ENCODE data around the gene CCNK. TPM values are rescaled to one million over a fixed set of nuclear protein-coding genes. Genes with fewer than 3 reads are reported as not detected.
A peak's percentile ranks its signal among the peaks of the same experiment; 100 is the strongest.

Gene CCNK
- total and polyA plus RNA-seq, 4 donors: 11.2 to 40.9 (median 26.5) TPM

- WGBS, 2 donors: 75 to 89% methylated on average over 9 of the region's 9 CpGs
- Histone ChIP-seq H3K9me3 (ENCODE audit: control insufficient read depth, low read length) (no peaks in the 10 kb centered on the region), H3K36me3 (ENCODE audit: control insufficient read depth in 1 of 2, insufficient read depth in 2 of 2, low read length in 1 of 2) (no peaks in the 10 kb centered on the region), H3K4me1 (ENCODE audit: control insufficient read depth in 1 of 2, insufficient read depth in 2 of 2, low read length in 2 of 2) (no peaks in the 10 kb centered on the region), H3K27ac (ENCODE audit: low read depth in 1 of 2, low read length in 2 of 2) (no peak overlapping the region), H3K4me3 (ENCODE audit: low read length in 2 of 2) (no peak overlapping the region), H3K27me3 (ENCODE audit: control insufficient read depth in 1 of 2, insufficient read depth in 2 of 2, low read length in 1 of 2) (no peaks in the 10 kb centered on the region)
- intact Hi-C loops (cut with DNase I): no loop called here
- ATAC-seq (ENCODE audit: low FRiP score) (peak; percentile 16), DNase-seq (no peak)
Observed at GRCh38 chr14:99552021-99552553, 70.9 kb downstream of the CCNK start.

DNA sequence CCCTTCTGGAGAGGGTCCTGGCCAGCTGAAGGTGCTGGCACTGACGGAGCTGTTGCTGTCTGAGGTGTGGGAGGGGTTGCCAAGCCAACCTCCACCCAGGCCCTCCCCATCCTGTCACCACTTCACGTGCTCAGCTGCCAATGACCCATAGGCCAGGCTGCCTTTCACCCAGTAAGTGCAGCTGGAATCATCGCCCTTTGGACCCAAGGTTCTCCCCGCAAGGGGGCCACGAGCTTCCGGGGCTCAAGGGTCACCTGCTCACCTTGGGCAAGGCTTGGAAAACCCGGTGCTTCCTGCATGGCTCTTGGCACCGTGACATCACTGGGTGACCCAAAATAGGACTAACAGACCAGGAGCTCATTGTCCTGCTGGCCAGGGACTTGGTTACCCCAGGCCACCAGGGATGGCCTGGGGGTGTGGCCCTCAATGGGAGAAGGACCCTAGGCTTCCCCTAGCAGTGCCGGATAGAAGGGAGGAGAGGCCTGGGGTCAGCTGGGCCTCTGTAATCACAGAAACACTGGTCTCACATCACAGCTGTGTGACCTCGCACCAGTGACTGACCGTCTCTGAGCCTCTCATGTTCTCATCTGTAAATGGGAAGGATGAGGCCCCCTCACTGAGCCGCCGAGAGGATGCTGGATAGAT, 71.5 kb downstream of the CCNK start:
- intact Hi-C loops (cut with DNase I): no loop called here
- H3K4me1 ChIP-seq (ENCODE audit: control insufficient read depth in 1 of 2, insufficient read depth in 2 of 2, low read length in 2 of 2): no peaks in the 10 kb centered on the region
- no peak overlapping the region for H3K27ac ChIP-seq (ENCODE audit: low read depth in 1 of 2, low read length in 2 of 2)
- ATAC-seq (ENCODE audit: low FRiP score): peak; percentile 8
- no peaks in the 10 kb centered on the region for H3K27me3 ChIP-seq (ENCODE audit: control insufficient read depth in 1 of 2, insufficient read depth in 2 of 2, low read length in 1 of 2)
- WGBS, 2 donors: 77 to 84% methylated on average over 13 of the region's 13 CpGs
- H3K4me3 ChIP-seq (ENCODE audit: low read length in 2 of 2): no peak overlapping the region
- H3K9me3 ChIP-seq (ENCODE audit: control insufficient read depth, low read length): no peaks in the 10 kb centered on the region
- no peak for DNase-seq
- no peaks in the 10 kb centered on the region for H3K36me3 ChIP-seq (ENCODE audit: control insufficient read depth in 1 of 2, insufficient read depth in 2 of 2, low read length in 1 of 2)

GRCh38 chr14:99554184-99554583, 73.0 kb downstream of the CCNK start:
- ATAC-seq (ENCODE audit: low FRiP score) (no peak), DNase-seq (no peak)
- Histone ChIP-seq H3K4me1 (ENCODE audit: control insufficient read depth in 1 of 2, insufficient read depth in 2 of 2, low read length in 2 of 2) (no peaks in the 10 kb centered on the region), H3K27ac (ENCODE audit: low read depth in 1 of 2, low read length in 2 of 2) (no peak overlapping the region), H3K4me3 (ENCODE audit: low read length in 2 of 2) (no peak overlapping the region), H3K36me3 (ENCODE audit: control insufficient read depth in 1 of 2, insufficient read depth in 2 of 2, low read length in 1 of 2) (no peaks in the 10 kb centered on the region), H3K27me3 (ENCODE audit: control insufficient read depth in 1 of 2, insufficient read depth in 2 of 2, low read length in 1 of 2) (no peaks in the 10 kb centered on the region), H3K9me3 (ENCODE audit: control insufficient read depth, low read length) (no peaks in the 10 kb centered on the region)
- intact Hi-C loops (cut with DNase I): no loop called here
- WGBS, 2 donors: 79 to 82% methylated on average over 12 of the region's 12 CpGs

- H3K9me3 ChIP-seq (ENCODE audit: control insufficient read depth, low read length): no peaks in the 10 kb centered on the region
- no peak overlapping the region for H3K27ac ChIP-seq (ENCODE audit: low read depth in 1 of 2, low read length in 2 of 2)
- no peaks in the 10 kb centered on the region for H3K27me3 ChIP-seq (ENCODE audit: control insufficient read depth in 1 of 2, insufficient read depth in 2 of 2, low read length in 1 of 2)
- H3K4me3 ChIP-seq (ENCODE audit: low read length in 2 of 2): no peak overlapping the region
- no peaks in the 10 kb centered on the region for H3K36me3 ChIP-seq (ENCODE audit: control insufficient read depth in 1 of 2, insufficient read depth in 2 of 2, low read length in 1 of 2)
- DNase-seq (no peak), ATAC-seq (ENCODE audit: low FRiP score) (no peak)
- intact Hi-C loops (cut with DNase I): no loop called here
- H3K4me1 ChIP-seq (ENCODE audit: control insufficient read depth in 1 of 2, insufficient read depth in 2 of 2, low read length in 2 of 2): no peaks in the 10 kb centered on the region
- 72 to 86% methylated on average over 9 of the region's 9 CpGs for WGBS, 2 donors
Observed at GRCh38 chr14:99554757-99555531, 73.7 kb downstream of the CCNK start.

DNA sequence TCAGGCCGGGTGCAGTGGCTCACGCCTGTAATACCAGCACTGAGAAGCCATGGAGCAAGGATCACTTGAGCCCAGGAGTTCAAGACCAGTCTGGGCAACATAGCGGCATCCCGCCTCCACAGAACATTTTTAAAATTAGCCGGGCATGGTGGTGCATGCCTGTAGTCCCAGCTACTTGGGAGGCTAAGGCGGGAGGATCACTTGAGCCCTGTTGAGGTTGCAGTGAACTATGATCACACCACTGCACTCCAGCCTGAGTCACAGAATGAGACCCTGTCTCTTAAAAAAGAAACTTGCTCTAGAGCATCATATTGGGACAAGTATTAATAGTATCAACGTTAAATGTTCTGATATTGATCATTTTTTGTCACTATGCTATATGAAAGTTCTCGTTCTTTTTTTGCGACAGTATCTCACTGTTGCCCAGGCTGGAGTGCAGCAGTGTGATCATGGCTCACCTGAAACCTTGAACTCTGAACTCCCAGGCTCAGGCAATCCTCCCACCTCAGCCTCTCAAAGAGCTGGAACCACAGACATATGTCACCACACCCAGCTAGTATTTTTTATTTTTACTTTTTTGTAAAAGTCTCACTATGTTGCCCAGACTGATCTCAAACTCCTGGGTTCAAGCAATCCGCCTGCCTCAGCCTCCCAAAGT, 75.1 kb downstream of the CCNK start:
- WGBS, 2 donors: 94 to 96% methylated on average over 10 of the region's 10 CpGs
- Histone ChIP-seq H3K4me1 (ENCODE audit: control insufficient read depth in 1 of 2, insufficient read depth in 2 of 2, low read length in 2 of 2) (no peaks in the 10 kb centered on the region), H3K27ac (ENCODE audit: low read depth in 1 of 2, low read length in 2 of 2) (no peak overlapping the region), H3K27me3 (ENCODE audit: control insufficient read depth in 1 of 2, insufficient read depth in 2 of 2, low read length in 1 of 2) (no peaks in the 10 kb centered on the region), H3K9me3 (ENCODE audit: control insufficient read depth, low read length) (no peaks in the 10 kb centered on the region), H3K36me3 (ENCODE audit: control insufficient read depth in 1 of 2, insufficient read depth in 2 of 2, low read length in 1 of 2) (no peaks in the 10 kb centered on the region), H3K4me3 (ENCODE audit: low read length in 2 of 2) (no peak overlapping the region)
- ATAC-seq (ENCODE audit: low FRiP score) (no peak), DNase-seq (no peak)
- intact Hi-C loops (cut with DNase I): no loop called here

- Histone ChIP-seq H3K27me3 (ENCODE audit: control insufficient read depth in 1 of 2, insufficient read depth in 2 of 2, low read length in 1 of 2) (no peaks in the 10 kb centered on the region), H3K4me3 (ENCODE audit: low read length in 2 of 2) (no peak overlapping the region), H3K9me3 (ENCODE audit: control insufficient read depth, low read length) (no peaks in the 10 kb centered on the region), H3K36me3 (ENCODE audit: control insufficient read depth in 1 of 2, insufficient read depth in 2 of 2, low read length in 1 of 2) (no peaks in the 10 kb centered on the region), H3K27ac (ENCODE audit: low read depth in 1 of 2, low read length in 2 of 2) (no peak overlapping the region), H3K4me1 (ENCODE audit: control insufficient read depth in 1 of 2, insufficient read depth in 2 of 2, low read length in 2 of 2) (no peaks in the 10 kb centered on the region)
- WGBS, 2 donors: 79 to 88% methylated on average over 16 of the region's 16 CpGs
- ATAC-seq (ENCODE audit: low FRiP score) (no peak), DNase-seq (no peak)
- intact Hi-C loops (cut with DNase I): no loop called here
Observed at GRCh38 chr14:99559286-99559990, 78.2 kb downstream of the CCNK start.

- no peaks in the 10 kb centered on the region for H3K36me3 ChIP-seq (ENCODE audit: control insufficient read depth in 1 of 2, insufficient read depth in 2 of 2, low read length in 1 of 2)
- H3K27me3 ChIP-seq (ENCODE audit: control insufficient read depth in 1 of 2, insufficient read depth in 2 of 2, low read length in 1 of 2): no peaks in the 10 kb centered on the region
- no peak overlapping the region for H3K27ac ChIP-seq (ENCODE audit: low read depth in 1 of 2, low read length in 2 of 2)
- H3K9me3 ChIP-seq (ENCODE audit: control insufficient read depth, low read length): no peaks in the 10 kb centered on the region
- no peak overlapping the region for H3K4me3 ChIP-seq (ENCODE audit: low read length in 2 of 2)
- H3K4me1 ChIP-seq (ENCODE audit: control insufficient read depth in 1 of 2, insufficient read depth in 2 of 2, low read length in 2 of 2): no peaks in the 10 kb centered on the region
- intact Hi-C loops (cut with DNase I): loop anchor here (5.0 kb wide), 1 partner anchor 67 kb away; no protein-coding TSS in a partner anchor
- ATAC-seq (ENCODE audit: low FRiP score) (no peak), DNase-seq (no peak)
- 89 to 91% methylated on average over 13 of the region's 13 CpGs for WGBS, 2 donors
Observed at GRCh38 chr14:99560403-99560802, 79.2 kb downstream of the CCNK start.

GRCh38 chr14:99560922-99561683, 79.9 kb downstream of the CCNK start:
- H3K9me3 ChIP-seq (ENCODE audit: control insufficient read depth, low read length): no peaks in the 10 kb centered on the region
- 77 to 79% methylated on average over 14 to 15 of the region's 15 CpGs for WGBS, 2 donors
- H3K4me1 ChIP-seq (ENCODE audit: control insufficient read depth in 1 of 2, insufficient read depth in 2 of 2, low read length in 2 of 2): no peaks in the 10 kb centered on the region
- H3K4me3 ChIP-seq (ENCODE audit: low read length in 2 of 2): no peak overlapping the region
- DNase-seq (no peak), ATAC-seq (ENCODE audit: low FRiP score) (no peak)
- intact Hi-C loops (cut with DNase I): loop anchor here (5.0 kb wide), 1 partner anchor 66 kb away; no protein-coding TSS in a partner anchor
- no peaks in the 10 kb centered on the region for H3K36me3 ChIP-seq (ENCODE audit: control insufficient read depth in 1 of 2, insufficient read depth in 2 of 2, low read length in 1 of 2)
- no peak overlapping the region for H3K27ac ChIP-seq (ENCODE audit: low read depth in 1 of 2, low read length in 2 of 2)
- H3K27me3 ChIP-seq (ENCODE audit: control insufficient read depth in 1 of 2, insufficient read depth in 2 of 2, low read length in 1 of 2): no peaks in the 10 kb centered on the region
